ENCODE data around the gene CLDN25.

- TF ChIP-seq CTCF (IDR thresholded peaks at IDR 0.05 in 8 of 11, conservative IDR thresholded peaks at IDR 0.05 in 3 of 11) (peak in 9 of 11 experiments; percentile 19 to 60 (median 37)), POLR2AphosphoS5 (IDR thresholded peaks at IDR 0.05) (no peak), POLR2A (IDR thresholded peaks at IDR 0.05) (no peak)
Measured at GRCh38 chr11:113806406-113806805, 26.8 kb downstream of the CLDN25 start.

Data from spleen (tissue), 7 donors.